ENCODE results near the gene CROCC.
"Not testable (repeated sequence)": the region's sequence is repeated elsewhere in the genome, so short reads cannot be mapped to it uniquely, and the experiment has no call there.

DNA sequence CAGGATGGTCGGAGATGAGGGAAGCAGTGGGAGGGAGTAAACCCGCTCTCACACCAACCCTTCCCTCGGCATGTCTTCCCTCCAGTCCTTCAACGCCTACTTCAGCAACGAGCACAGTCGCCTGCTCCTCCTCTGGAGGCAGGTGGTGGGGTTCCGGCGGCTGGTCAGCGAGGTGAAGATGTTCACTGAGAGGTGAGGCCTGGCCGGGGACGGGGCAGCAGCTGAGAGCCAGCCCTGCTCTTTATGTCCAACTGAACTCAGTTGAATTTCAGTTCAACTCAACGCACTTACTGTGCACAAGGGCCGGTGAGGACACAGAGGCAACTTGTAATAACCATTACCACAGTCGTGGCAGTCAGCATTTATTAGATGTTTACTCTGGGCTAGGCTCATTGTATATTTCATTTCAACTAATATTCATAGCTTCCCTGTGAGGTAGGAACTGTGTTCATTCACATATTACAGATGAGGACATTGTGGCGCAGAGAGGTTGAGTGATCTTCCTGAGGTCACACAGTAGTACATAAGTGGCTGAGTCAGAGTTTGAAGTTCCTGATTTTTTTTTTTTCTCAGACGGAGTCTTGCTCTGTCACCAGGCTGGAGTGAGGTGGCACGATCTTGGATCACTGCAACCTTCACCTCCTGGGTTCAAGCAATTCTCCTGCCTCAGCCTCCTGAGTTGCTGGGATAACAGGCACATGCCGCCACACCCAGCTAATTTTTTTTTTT, 9.6 kb downstream of the CROCC start:
- TF ChIP-seq EZH2phosphoT487 (IDR thresholded peaks at IDR 0.05; ENCODE audit: unreplicated experiment); CTCF (conservative IDR thresholded peaks at IDR 0.05; ENCODE audit: low read depth in 2 of 2); EZH2 (IDR thresholded peaks at IDR 0.05; ENCODE audit: low read depth, unreplicated experiment); POLR2AphosphoS5 (IDR thresholded peaks at IDR 0.05; ENCODE audit: low read depth); ZNF462 (CRISPR knock-in tag; IDR thresholded peaks at IDR 0.05): not testable (repeated sequence)
- TF ChIP-seq, protein P1, sequence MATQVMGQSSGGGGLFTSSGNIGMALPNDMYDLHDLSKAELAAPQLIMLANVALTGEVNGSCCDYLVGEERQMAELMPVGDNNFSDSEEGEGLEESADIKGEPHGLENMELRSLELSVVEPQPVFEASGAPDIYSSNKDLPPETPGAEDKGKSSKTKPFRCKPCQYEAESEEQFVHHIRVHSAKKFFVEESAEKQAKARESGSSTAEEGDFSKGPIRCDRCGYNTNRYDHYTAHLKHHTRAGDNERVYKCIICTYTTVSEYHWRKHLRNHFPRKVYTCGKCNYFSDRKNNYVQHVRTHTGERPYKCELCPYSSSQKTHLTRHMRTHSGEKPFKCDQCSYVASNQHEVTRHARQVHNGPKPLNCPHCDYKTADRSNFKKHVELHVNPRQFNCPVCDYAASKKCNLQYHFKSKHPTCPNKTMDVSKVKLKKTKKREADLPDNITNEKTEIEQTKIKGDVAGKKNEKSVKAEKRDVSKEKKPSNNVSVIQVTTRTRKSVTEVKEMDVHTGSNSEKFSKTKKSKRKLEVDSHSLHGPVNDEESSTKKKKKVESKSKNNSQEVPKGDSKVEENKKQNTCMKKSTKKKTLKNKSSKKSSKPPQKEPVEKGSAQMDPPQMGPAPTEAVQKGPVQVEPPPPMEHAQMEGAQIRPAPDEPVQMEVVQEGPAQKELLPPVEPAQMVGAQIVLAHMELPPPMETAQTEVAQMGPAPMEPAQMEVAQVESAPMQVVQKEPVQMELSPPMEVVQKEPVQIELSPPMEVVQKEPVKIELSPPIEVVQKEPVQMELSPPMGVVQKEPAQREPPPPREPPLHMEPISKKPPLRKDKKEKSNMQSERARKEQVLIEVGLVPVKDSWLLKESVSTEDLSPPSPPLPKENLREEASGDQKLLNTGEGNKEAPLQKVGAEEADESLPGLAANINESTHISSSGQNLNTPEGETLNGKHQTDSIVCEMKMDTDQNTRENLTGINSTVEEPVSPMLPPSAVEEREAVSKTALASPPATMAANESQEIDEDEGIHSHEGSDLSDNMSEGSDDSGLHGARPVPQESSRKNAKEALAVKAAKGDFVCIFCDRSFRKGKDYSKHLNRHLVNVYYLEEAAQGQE (IDR thresholded peaks at IDR 0.05; ENCODE audit: unreplicated experiment), result not testable (repeated sequence)
- TF ChIP-seq, protein P2, sequence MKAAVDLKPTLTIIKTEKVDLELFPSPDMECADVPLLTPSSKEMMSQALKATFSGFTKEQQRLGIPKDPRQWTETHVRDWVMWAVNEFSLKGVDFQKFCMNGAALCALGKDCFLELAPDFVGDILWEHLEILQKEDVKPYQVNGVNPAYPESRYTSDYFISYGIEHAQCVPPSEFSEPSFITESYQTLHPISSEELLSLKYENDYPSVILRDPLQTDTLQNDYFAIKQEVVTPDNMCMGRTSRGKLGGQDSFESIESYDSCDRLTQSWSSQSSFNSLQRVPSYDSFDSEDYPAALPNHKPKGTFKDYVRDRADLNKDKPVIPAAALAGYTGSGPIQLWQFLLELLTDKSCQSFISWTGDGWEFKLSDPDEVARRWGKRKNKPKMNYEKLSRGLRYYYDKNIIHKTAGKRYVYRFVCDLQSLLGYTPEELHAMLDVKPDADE (IDR thresholded peaks at IDR 0.05), result not testable (repeated sequence)
